ENCODE measurements around the gene CMPK2. TPM values are rescaled to one million over a fixed set of nuclear protein-coding genes. Genes with fewer than 3 reads are reported as not detected.

CMPK2 gene
- total and polyA plus RNA-seq, 10 of the 15 experiments (the other 5 are each of a cell fraction or from before 2014, with no cell fraction given), result 0.50 to 5.6 (median 3.2) TPM

GRCh38 chr2:6834163-6834562 lies 31.5 kb downstream of the CMPK2 start:
- no TSS peak for BruUV-seq (replicated peaks)
- ChIA-PET POLR2A (no interaction called here), SMC1A (ENCODE audit: uncharacterized antibody, unreplicated experiment) (interaction anchor here (0.8 kb wide), 1 partner anchor 228 kb away, joined by 3 read pairs; no protein-coding TSS in a partner anchor), CTCF (interaction anchor here (1.7 kb wide), 1 partner anchor 249 kb away, joined by 5 read pairs; no protein-coding TSS in a partner anchor), RAD21 (ENCODE audit: unreplicated experiment) (no interaction called here)
- no peaks in the 10 kb centered on the region for H3K27me3 ChIP-seq (replicated peaks in 1 of 2; ENCODE audit: control insufficient read depth in 2 of 2, insufficient read depth in 2 of 2, low read length in 1 of 2)
- no peaks in the 10 kb centered on the region for H4K20me1 ChIP-seq (ENCODE audit: control insufficient read depth, insufficient read depth)
- DNase-seq (ENCODE audit: low read depth, low spot score) (no peak), FAIRE-seq (no peak), ATAC-seq (no peak)
- intact Hi-C loops (cut with micrococcal nuclease; ENCODE audit: unreplicated experiment), result no loop called here
- no peaks in the 10 kb centered on the region for H3K79me2 ChIP-seq (ENCODE audit: control insufficient read depth, insufficient read depth, low read length)
- no peak overlapping the region for H3K4me3 ChIP-seq
- peaks cover 2% of the 10 kb centered on the region for H3K9me3 ChIP-seq (replicated peaks; ENCODE audit: control insufficient read depth, insufficient read depth, low read length)
- no peak overlapping the region for H2AFZ ChIP-seq (ENCODE audit: control insufficient read depth, low read depth, low read length)
- H3K27ac ChIP-seq (ENCODE audit: control insufficient read depth, insufficient read depth), result no peak overlapping the region
- no peak overlapping the region for H3K9ac ChIP-seq (ENCODE audit: control insufficient read depth, insufficient read depth, low read length)
- TF ChIP-seq ZNF207 (IDR thresholded peaks at IDR 0.05; ENCODE audit: borderline replicate concordance), result no peak
- TF ChIP-seq ZBTB33 (IDR thresholded peaks at IDR 0.05), result no peak
- TF ChIP-seq NR2C1 (IDR thresholded peaks at IDR 0.05), result no peak
- no peak for TF ChIP-seq MAX (IDR thresholded peaks at IDR 0.05; ENCODE audit: low read depth, low read length)
- in situ Hi-C loops (cut with MboI), result no loop called here
- H3K36me3 ChIP-seq (ENCODE audit: control insufficient read depth in 2 of 2, insufficient read depth in 2 of 2, low read length in 1 of 2), result no peaks in the 10 kb centered on the region
- H3K4me1 ChIP-seq (ENCODE audit: control insufficient read depth, insufficient read depth, low read length), result no peaks in the 10 kb centered on the region
- H3K4me2 ChIP-seq (ENCODE audit: control insufficient read depth, insufficient read depth), result no peak overlapping the region

GRCh38 chr2:6833300-6833604 lies 32.5 kb downstream of the CMPK2 start:
- ATAC-seq, result no peak
- H3K4me3 ChIP-seq, result no peak overlapping the region
- H3K27ac ChIP-seq (ENCODE audit: control insufficient read depth, insufficient read depth), result no peak overlapping the region
- no peak for FAIRE-seq
- H3K9ac ChIP-seq (ENCODE audit: control insufficient read depth, insufficient read depth, low read length), result no peak overlapping the region
- no peaks in the 10 kb centered on the region for H3K4me1 ChIP-seq (ENCODE audit: control insufficient read depth, insufficient read depth, low read length)
- SMC1A ChIA-PET (ENCODE audit: uncharacterized antibody, unreplicated experiment), result no interaction called here
- no peaks in the 10 kb centered on the region for H3K79me2 ChIP-seq (ENCODE audit: control insufficient read depth, insufficient read depth, low read length)
- H3K27me3 ChIP-seq (replicated peaks in 1 of 2; ENCODE audit: control insufficient read depth in 2 of 2, insufficient read depth in 2 of 2, low read length in 1 of 2), result no peaks in the 10 kb centered on the region
- DNase-seq (ENCODE audit: low read depth, low spot score), result no peak
- TF ChIP-seq JUND (IDR thresholded peaks at IDR 0.05; ENCODE audit: low read depth, low read length) (no peak), NKRF (conservative IDR thresholded peaks at IDR 0.05) (no peak), STAT1 (conservative IDR thresholded peaks at IDR 0.05) (no peak), BACH1 (IDR thresholded peaks at IDR 0.05; ENCODE audit: borderline replicate concordance) (no peak), MXI1 (IDR thresholded peaks at IDR 0.05; ENCODE audit: low read depth, low read length) (no peak), MYC (IDR thresholded peaks at IDR 0.05; ENCODE audit: insufficient read depth, insufficient read length, insufficient replicate concordance, low read length, severe bottlenecking) (no peak), BHLHE40 (IDR thresholded peaks at IDR 0.05; ENCODE audit: borderline replicate concordance in 1 of 2, low read depth in 2 of 2, low read length in 1 of 2) (no peak), TAF1 (IDR thresholded peaks at IDR 0.05; ENCODE audit: borderline replicate concordance, low read depth, low read length) (no peak)
- no peaks in the 10 kb centered on the region for H3K36me3 ChIP-seq (ENCODE audit: control insufficient read depth in 2 of 2, insufficient read depth in 2 of 2, low read length in 1 of 2)
- no peak overlapping the region for H3K4me2 ChIP-seq (ENCODE audit: control insufficient read depth, insufficient read depth)
- H2AFZ ChIP-seq (ENCODE audit: control insufficient read depth, low read depth, low read length), result no peak overlapping the region
- RAD21 ChIA-PET (ENCODE audit: unreplicated experiment), result no interaction called here
- POLR2A ChIA-PET, result no interaction called here
- intact Hi-C loops (cut with micrococcal nuclease; ENCODE audit: unreplicated experiment), result no loop called here
- in situ Hi-C loops (cut with MboI), result no loop called here
- WGBS (ENCODE audit: insufficient coverage, insufficient replicate concordance, low lambda C conversion rate, missing lambda C conversion rate), result 100% methylated on average over 2 of the region's 2 CpGs
- no TSS peak for BruUV-seq (replicated peaks)
- CTCF ChIA-PET, result no interaction called here
- no peaks in the 10 kb centered on the region for H4K20me1 ChIP-seq (ENCODE audit: control insufficient read depth, insufficient read depth)
- H3K9me3 ChIP-seq (replicated peaks; ENCODE audit: control insufficient read depth, insufficient read depth, low read length), result peaks cover 2% of the 10 kb centered on the region

Measured in GM12878 (cell line).